Measurements from ENCODE around the gene TPSD1.

DNA sequence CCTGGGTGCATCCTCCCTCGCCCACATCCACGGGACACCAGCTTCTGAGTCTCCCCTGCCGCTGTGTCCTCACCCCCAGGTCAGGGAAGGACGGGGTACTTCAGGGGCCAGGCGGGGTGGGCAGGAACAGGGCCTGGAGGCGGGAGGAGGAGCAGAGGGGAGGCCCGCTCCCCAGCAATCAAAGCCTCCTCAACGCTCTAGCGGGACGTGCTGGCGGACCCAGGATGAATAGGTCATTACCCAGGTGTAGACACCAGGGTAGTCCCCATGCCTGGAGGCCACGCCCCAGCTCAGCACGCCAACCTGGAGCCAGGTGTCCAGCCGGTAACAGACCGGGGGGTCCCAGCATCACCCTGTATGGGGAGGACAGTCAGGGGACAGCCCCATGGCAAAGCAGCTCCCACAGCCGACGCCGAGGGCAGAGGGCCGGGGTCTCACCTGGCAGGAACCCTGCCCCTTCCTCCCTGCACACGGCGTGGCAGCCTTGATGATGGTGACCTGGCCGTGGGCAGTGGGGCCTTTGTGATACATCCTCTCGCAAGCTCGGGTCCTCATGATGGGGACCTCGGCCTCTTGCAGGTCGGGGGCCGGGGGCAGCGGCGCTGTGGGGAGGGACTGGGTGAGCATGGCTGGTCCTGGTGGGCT, 24.2 kb downstream of the TPSD1 start:
- TF ChIP-seq, protein P1, sequence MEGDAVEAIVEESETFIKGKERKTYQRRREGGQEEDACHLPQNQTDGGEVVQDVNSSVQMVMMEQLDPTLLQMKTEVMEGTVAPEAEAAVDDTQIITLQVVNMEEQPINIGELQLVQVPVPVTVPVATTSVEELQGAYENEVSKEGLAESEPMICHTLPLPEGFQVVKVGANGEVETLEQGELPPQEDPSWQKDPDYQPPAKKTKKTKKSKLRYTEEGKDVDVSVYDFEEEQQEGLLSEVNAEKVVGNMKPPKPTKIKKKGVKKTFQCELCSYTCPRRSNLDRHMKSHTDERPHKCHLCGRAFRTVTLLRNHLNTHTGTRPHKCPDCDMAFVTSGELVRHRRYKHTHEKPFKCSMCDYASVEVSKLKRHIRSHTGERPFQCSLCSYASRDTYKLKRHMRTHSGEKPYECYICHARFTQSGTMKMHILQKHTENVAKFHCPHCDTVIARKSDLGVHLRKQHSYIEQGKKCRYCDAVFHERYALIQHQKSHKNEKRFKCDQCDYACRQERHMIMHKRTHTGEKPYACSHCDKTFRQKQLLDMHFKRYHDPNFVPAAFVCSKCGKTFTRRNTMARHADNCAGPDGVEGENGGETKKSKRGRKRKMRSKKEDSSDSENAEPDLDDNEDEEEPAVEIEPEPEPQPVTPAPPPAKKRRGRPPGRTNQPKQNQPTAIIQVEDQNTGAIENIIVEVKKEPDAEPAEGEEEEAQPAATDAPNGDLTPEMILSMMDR (IDR thresholded peaks at IDR 0.05; ENCODE audit: insufficient read depth, low read length, poor library complexity, severe bottlenecking): no peak
- TF ChIP-seq EZH2phosphoT487 (conservative IDR thresholded peaks at IDR 0.05; ENCODE audit: low read length): no peak

All from SU-DHL-6 (cell line).